GM19467 (cell line): ENCODE measurements around the gene HP1BP3.

Experiments used
- ATAC-seq: cut with Tn5 transposase; IDR thresholded peaks from one replicate; pipeline ENCODE4 v1.9.1; 2021; ENCODE audit warnings: mild to moderate bottlenecking, moderate library complexity; ENCODE audit not compliant: unreplicated experiment

HP1BP3 gene

GRCh38 chr1:20695515-20695914 is 91.6 kb downstream of the HP1BP3 start:
- no peak for ATAC-seq

GRCh38 chr1:20693623-20694022 is 93.5 kb downstream of the HP1BP3 start:
- no peak for ATAC-seq
